Motor neuron (in vitro differentiated cells): ENCODE measurements around the gene LRP2BP. TPM values are rescaled to one million over a fixed set of nuclear protein-coding genes. Genes with fewer than 3 reads are reported as not detected.
A peak's percentile ranks its signal among the peaks of the same experiment; 100 is the strongest.
"Not testable (repeated sequence)": the region's sequence is repeated elsewhere in the genome, so short reads cannot be mapped to it uniquely, and the experiment has no call there.

Source experiments
- ATAC-seq, 8 experiments: fragments of 200-7000 bp; cut with Tn5 transposase; replicated peaks in 6 of 8; 2 replicates each; pipeline ENCODE4 v1.8.0; 2021; ENCODE audit warnings: mild to moderate bottlenecking in 8 of 8, moderate library complexity in 8 of 8
- H3K27ac ChIP-seq, 2 donors: fragments of 250-450 bp; sonication (Bioruptor Pico); 2 replicates each; pipeline ENCODE4 v1.9.0; 2021; ENCODE audit warnings: antibody characterized with exemption in 2 of 2, mild to moderate bottlenecking in 2 of 2, moderate library complexity in 1 of 2
- H3K4me1 ChIP-seq, 2 donors: fragments of 250-450 bp; sonication (Bioruptor Pico); replicated peaks in 1 of 2; 2 replicates each; pipeline ENCODE4 v1.6.1; 2021; ENCODE audit warnings: antibody characterized with exemption in 2 of 2, mild to moderate bottlenecking in 2 of 2, moderate library complexity in 1 of 2
- H3K4me3 ChIP-seq, 5 donors: fragments of 250-450 bp; sonication (Bioruptor Pico); 2 replicates each; pipeline ENCODE4 v1.9.0; 2021; ENCODE audit warnings: antibody characterized with exemption in 5 of 5, mild to moderate bottlenecking in 5 of 5, moderate library complexity in 4 of 5
- WGBS, 10 experiments: fragments of 450-650 bp; shearing (Covaris generic); methylation state at CpG; one replicate each; pipeline ENCODE4 v1.0.0; 2022; 5-methylcytosine and 5-hydroxymethylcytosine counted together
- in situ Hi-C, 9 experiments: fragments of 400-800 bp; cut with MboI; loops; one replicate each; pipeline ENCODE4 v1.15.0; 2021; ENCODE audit warnings: low sequenced_read_pairs in 9 of 9, low pct_unique_long_range_greater_than_20kb in 2 of 9; ENCODE audit not compliant: unreplicated experiment in 9 of 9
- total RNA-seq, 8 experiments: library from RNA; unstranded; fragments of 300-600 nt; gene quantifications; 2 replicates each; pipeline versions ENCODE4 v1.2.3 to v1.2.4, GENCODE V29; 2022

Gene LRP2BP
- total RNA-seq, 8 experiments from 2014 or later = 1.5 to 19.6 (median 7.4) TPM

- Histone ChIP-seq H3K27ac (no peak overlapping the region), H3K4me3 (no peak overlapping the region), H3K4me1 (no peaks in the 10 kb centered on the region)
- 68 to 100% (median 95%) methylated on average over 2 to 14 of the region's 14 CpGs for WGBS, 10 experiments
- ATAC-seq = no peak
- in situ Hi-C loops = no loop called here
Measured at GRCh38 chr4:185346975-185347601, 48.6 kb downstream of the LRP2BP start.

GRCh38 chr4:185344743-185345538 lies 50.8 kb downstream of the LRP2BP start:
- no peak for ATAC-seq
- in situ Hi-C loops = no loop called here
- H3K4me1 ChIP-seq = no peaks in the 10 kb centered on the region
- no peak overlapping the region for H3K27ac ChIP-seq
- 60 to 100% (median 91%) methylated on average over 1 to 6 of the region's 6 CpGs; no CpG with 5 or more reads in 1 of the 10 experiments for WGBS, 10 experiments
- no peak overlapping the region for H3K4me3 ChIP-seq

GRCh38 chr4:185343726-185344581 lies 51.8 kb downstream of the LRP2BP start:
- peak in 3 of 8 experiments; percentile 20 to 76 (median 61) for ATAC-seq
- 68 to 100% (median 87%) methylated on average over 2 to 13 of the region's 15 CpGs for WGBS, 10 experiments
- H3K27ac ChIP-seq = no peak overlapping the region
- H3K4me3 ChIP-seq = no peak overlapping the region
- in situ Hi-C loops = no loop called here
- H3K4me1 ChIP-seq = no peaks in the 10 kb centered on the region

GRCh38 chr4:185341841-185342240 lies 53.9 kb downstream of the LRP2BP start:
- 92 to 100% (median 99%) methylated on average over 2 to 6 of the region's 6 CpGs for WGBS, 10 experiments

GRCh38 chr4:185341377-185341776 lies 54.3 kb downstream of the LRP2BP start:
- H3K27ac ChIP-seq = no peak overlapping the region
- H3K4me3 ChIP-seq = no peak overlapping the region
- in situ Hi-C loops = no loop called here
- 83 to 100% (median 95%) methylated on average over 1 to 2 of the region's 2 CpGs; no CpG with 5 or more reads in 4 of the 10 experiments for WGBS, 10 experiments
- ATAC-seq = no peak
- no peaks in the 10 kb centered on the region for H3K4me1 ChIP-seq

More at GRCh38 chr4:185341841-185342240, 53.9 kb downstream of the LRP2BP start:
- ATAC-seq = no peak
- H3K4me3 ChIP-seq = no peak overlapping the region
- no peak overlapping the region for H3K27ac ChIP-seq
- no peaks in the 10 kb centered on the region for H3K4me1 ChIP-seq
- in situ Hi-C loops = no loop called here

- ATAC-seq = no peak
- Histone ChIP-seq H3K27ac (no peak overlapping the region), H3K4me1 (no peaks in the 10 kb centered on the region), H3K4me3 (no peak overlapping the region)
- WGBS, 10 experiments = 60 to 100% (median 94%) methylated on average over 1 to 3 of the region's 3 CpGs; no CpG with 5 or more reads in 4 of the 10 experiments
- in situ Hi-C loops = no loop called here
Measured at GRCh38 chr4:185339941-185340340, 55.8 kb downstream of the LRP2BP start.

- H3K4me3 ChIP-seq = no peak overlapping the region
- no peak overlapping the region for H3K27ac ChIP-seq
- ATAC-seq = no peak
- 88 to 100% (median 100%) methylated on average over 1 of the region's 1 CpG; no CpG with 5 or more reads in 6 of the 10 experiments for WGBS, 10 experiments
- in situ Hi-C loops = no loop called here
- no peaks in the 10 kb centered on the region for H3K4me1 ChIP-seq
Measured at GRCh38 chr4:185335579-185335978, 60.1 kb downstream of the LRP2BP start.

GRCh38 chr4:185334326-185334725 lies 61.4 kb downstream of the LRP2BP start:
- H3K4me1 ChIP-seq = no peaks in the 10 kb centered on the region
- no peak overlapping the region for H3K4me3 ChIP-seq
- H3K27ac ChIP-seq = no peak overlapping the region
- 50 to 100% (median 93%) methylated on average over 1 to 3 of the region's 4 CpGs; no CpG with 5 or more reads in 4 of the 10 experiments for WGBS, 10 experiments
- ATAC-seq = no peak
- in situ Hi-C loops = no loop called here

- WGBS, 10 experiments = 43 to 100% (median 93%) methylated on average over 1 to 3 of the region's 3 CpGs; no CpG with 5 or more reads in 1 of the 10 experiments
- no peaks in the 10 kb centered on the region for H3K4me1 ChIP-seq
- no peak for ATAC-seq
- no peak overlapping the region for H3K4me3 ChIP-seq
- in situ Hi-C loops = no loop called here
- no peak overlapping the region for H3K27ac ChIP-seq
Measured at GRCh38 chr4:185332575-185333464, 62.9 kb downstream of the LRP2BP start.

GRCh38 chr4:185329879-185330510 lies 65.7 kb downstream of the LRP2BP start:
- in situ Hi-C loops, H3K27ac ChIP-seq, ATAC-seq, H3K4me3 ChIP-seq, H3K4me1 ChIP-seq: not testable (repeated sequence)
- WGBS, 10 experiments = 94 to 100% (median 100%) methylated on average over 1 to 2 of the region's 2 CpGs; no CpG with 5 or more reads in 5 of the 10 experiments

- no peak overlapping the region for H3K27ac ChIP-seq
- in situ Hi-C loops = no loop called here
- 90 to 100% (median 97%) methylated on average over 2 to 7 of the region's 7 CpGs for WGBS, 10 experiments
- no peaks in the 10 kb centered on the region for H3K4me1 ChIP-seq
- H3K4me3 ChIP-seq = no peak overlapping the region
- no peak for ATAC-seq
Measured at GRCh38 chr4:185328586-185328985, 67.1 kb downstream of the LRP2BP start.

GRCh38 chr4:185325721-185326120 lies 70.0 kb downstream of the LRP2BP start:
- ATAC-seq, H3K27ac ChIP-seq, H3K4me3 ChIP-seq, in situ Hi-C loops, H3K4me1 ChIP-seq: not testable (repeated sequence)
- WGBS, 10 experiments = 43 to 100% (median 93%) methylated on average over 1 of the region's 1 CpG; no CpG with 5 or more reads in 2 of the 10 experiments
